OCI-LY3 (cell line): ENCODE data around the gene SETD7.
A peak's percentile ranks its signal among the peaks of the same experiment; 100 is the strongest.

Source experiments
- H2AFZ ChIP-seq: fragments of 200-600, 300-600 bp; shearing (Covaris generic); 2 replicates; pipeline ENCODE4 v1.6.0; 2014; ENCODE audit warnings: antibody characterized with exemption, low read depth, low read length
- H3K27ac ChIP-seq: fragments of 200-600, 300-600 bp; sonication (generic); 2 replicates; pipeline ENCODE4 v1.5.1; 2014; ENCODE audit warnings: mild to moderate bottlenecking, low read length, moderate library complexity, mixed read lengths
- H3K27me3 ChIP-seq: fragments of 200-600, 300-600 bp; sonication (generic); 2 replicates; pipeline ENCODE4 v1.6.1; 2014; ENCODE audit warnings: low read depth, low read length, mixed read lengths
- H3K36me3 ChIP-seq: fragments of 200-600, 300-600 bp; sonication (generic); replicated peaks from 2 replicates; pipeline ENCODE3; 2014; ENCODE audit warnings: low read depth, low read length, mixed read lengths
- H3K4me1 ChIP-seq: fragments of 300-600, 200-600 bp; sonication (generic); 2 replicates; pipeline ENCODE4 v1.6.1; 2014; ENCODE audit warnings: low read length, mixed read lengths
- H3K4me2 ChIP-seq: fragments of 200-600, 300-600 bp; sonication (generic); 2 replicates; pipeline ENCODE4 v1.6.1; 2014; ENCODE audit warnings: low read length, mixed read lengths
- H3K4me3 ChIP-seq: fragments of 300-600, 200-600 bp; sonication (generic); 2 replicates; pipeline ENCODE4 v1.5.1; 2014; ENCODE audit warnings: antibody characterized with exemption, mild to moderate bottlenecking, low read length, moderate library complexity
- H3K79me2 ChIP-seq: fragments of 300-600, 200-600 bp; shearing (Covaris generic); 2 replicates; pipeline ENCODE4 v1.6.1; 2014; ENCODE audit warnings: mild to moderate bottlenecking, low read length, mixed read lengths
- H3K9ac ChIP-seq: fragments of 300-600, 200-600 bp; shearing (Covaris generic); 2 replicates; pipeline ENCODE4 v1.6.0; 2014; ENCODE audit warnings: mild to moderate bottlenecking, low read length, moderate library complexity
- H3K9me3 ChIP-seq: fragments of 200-600, 300-600 bp; shearing (Covaris generic); 2 replicates; pipeline ENCODE4 v1.6.1; 2014; ENCODE audit warnings: low read length, mixed read lengths; ENCODE audit not compliant: insufficient read depth
- H4K20me1 ChIP-seq: fragments of 200-600, 300-600 bp; sonication (generic); 2 replicates; pipeline ENCODE4 v1.6.1; 2016; ENCODE audit warnings: low read length, mixed read lengths; ENCODE audit not compliant: insufficient read depth
- CTCF ChIP-seq: fragments of 200-600, 300-600 bp; sonication (generic); IDR thresholded peaks from 2 replicates; pipeline ENCODE4 v1.5.1; 2014; ENCODE audit warnings: antibody characterized with exemption, low read length, low read depth
- EZH2phosphoT487 ChIP-seq: fragments of 200-600 bp; shearing (Covaris generic); IDR thresholded peaks from 2 replicates; pipeline ENCODE4 v1.6.1; 2018; ENCODE audit warnings: antibody characterized with exemption, mixed run types, low read depth

SETD7 gene

GRCh38 chr4:139472852-139473251, 83.2 kb downstream of the SETD7 start:
- Histone ChIP-seq H3K4me2 (no peak overlapping the region), H4K20me1 (no peaks in the 10 kb centered on the region), H3K27ac (no peak overlapping the region), H3K27me3 (no peaks in the 10 kb centered on the region), H3K79me2 (no peaks in the 10 kb centered on the region), H3K4me1 (peaks cover 18% of the 10 kb centered on the region), H3K9me3 (0 out of 2 replicates have a peak, but pooled peaks cover 7% of the 10 kb centered on the region), H3K36me3 (peaks cover 18% of the 10 kb centered on the region), H3K9ac (no peak overlapping the region), H2AFZ (no peak overlapping the region), H3K4me3 (no peak overlapping the region)
- TF ChIP-seq EZH2phosphoT487 (no peak), CTCF (no peak)

DNA sequence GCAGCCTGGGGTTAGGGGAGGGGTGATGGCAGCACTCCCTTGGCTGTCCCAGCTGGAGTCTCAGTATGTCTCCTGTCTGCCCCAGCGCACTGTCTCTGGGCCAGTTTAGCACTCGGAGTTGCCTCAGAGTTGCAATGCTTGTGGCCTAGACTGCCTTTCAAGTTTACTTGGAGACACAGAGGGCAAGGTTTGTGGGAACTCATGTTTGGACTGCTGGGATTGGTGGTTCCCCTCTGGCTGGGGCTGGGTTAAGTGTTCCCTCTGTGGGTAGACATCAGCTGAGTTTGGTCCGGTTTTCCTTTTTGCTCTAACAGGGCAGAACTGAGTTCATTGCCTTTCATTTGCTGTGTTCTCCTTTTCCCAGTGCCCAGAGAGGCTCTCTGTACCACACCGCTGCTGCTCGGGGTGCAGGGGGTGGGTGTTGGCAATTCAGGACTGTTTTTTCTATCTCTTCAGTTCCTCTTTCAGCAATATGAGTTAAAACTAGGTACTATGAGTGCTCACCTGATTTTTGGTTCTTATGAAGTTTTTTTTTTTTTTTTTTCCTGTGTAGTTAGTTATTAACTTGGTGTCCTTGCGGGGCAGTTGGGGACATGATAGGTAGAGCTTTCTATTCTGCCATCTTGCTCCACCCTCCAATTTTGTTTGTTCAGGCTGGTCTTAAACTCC, 84.9 kb downstream of the SETD7 start:
- Histone ChIP-seq H3K27me3 (no peaks in the 10 kb centered on the region), H2AFZ (no peak overlapping the region; the same call in 1 of the 2 replicates), H3K4me1 (peaks cover 18% of the 10 kb centered on the region), H4K20me1 (no peaks in the 10 kb centered on the region), H3K36me3 (peaks cover 18% of the 10 kb centered on the region), H3K4me3 (peak overlapping the region; percentile 6; the same call in 1 of the 2 replicates), H3K9ac (peak overlapping the region; percentile 11; the same call in 1 of the 2 replicates), H3K79me2 (no peaks in the 10 kb centered on the region), H3K9me3 (0 out of 2 replicates have a peak, but pooled peaks cover 7% of the 10 kb centered on the region), H3K4me2 (peak overlapping the region; percentile 47), H3K27ac (peak overlapping the region; percentile 69)
- no peak for TF ChIP-seq EZH2phosphoT487
- TF ChIP-seq CTCF = no peak

DNA sequence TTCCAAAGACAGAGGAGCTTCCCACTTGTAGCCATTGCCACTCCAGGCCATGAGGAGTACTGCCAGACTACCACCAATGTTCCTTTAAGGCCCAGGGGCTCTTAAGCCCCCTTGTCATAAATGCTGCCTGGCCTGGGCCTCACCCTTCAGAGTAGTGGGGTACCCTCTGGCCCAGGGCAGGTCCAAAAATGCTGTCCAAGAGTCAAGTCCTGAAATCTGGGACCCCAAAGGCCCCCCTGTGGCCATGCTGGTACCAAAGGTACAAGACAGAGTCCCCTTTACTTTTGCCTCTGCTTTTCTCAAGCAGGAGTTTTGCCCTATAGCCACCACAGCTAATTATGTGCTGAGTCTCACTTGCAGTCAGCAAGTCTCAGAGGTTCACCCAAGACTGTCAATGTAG, 85.7 kb downstream of the SETD7 start:
- Histone ChIP-seq H3K27ac (peak overlapping the region; percentile 69; the same call in 1 of the 2 replicates), H3K36me3 (peaks cover 18% of the 10 kb centered on the region), H3K9ac (no peak overlapping the region), H3K27me3 (no peaks in the 10 kb centered on the region), H4K20me1 (no peaks in the 10 kb centered on the region), H3K9me3 (0 out of 2 replicates have a peak, but pooled peaks cover 7% of the 10 kb centered on the region), H2AFZ (no peak overlapping the region), H3K4me2 (no peak overlapping the region), H3K4me1 (peaks cover 18% of the 10 kb centered on the region), H3K4me3 (no peak overlapping the region), H3K79me2 (0 out of 2 replicates have a peak, but pooled peaks cover 3% of the 10 kb centered on the region)
- TF ChIP-seq EZH2phosphoT487 (no peak), CTCF (no peak)

DNA sequence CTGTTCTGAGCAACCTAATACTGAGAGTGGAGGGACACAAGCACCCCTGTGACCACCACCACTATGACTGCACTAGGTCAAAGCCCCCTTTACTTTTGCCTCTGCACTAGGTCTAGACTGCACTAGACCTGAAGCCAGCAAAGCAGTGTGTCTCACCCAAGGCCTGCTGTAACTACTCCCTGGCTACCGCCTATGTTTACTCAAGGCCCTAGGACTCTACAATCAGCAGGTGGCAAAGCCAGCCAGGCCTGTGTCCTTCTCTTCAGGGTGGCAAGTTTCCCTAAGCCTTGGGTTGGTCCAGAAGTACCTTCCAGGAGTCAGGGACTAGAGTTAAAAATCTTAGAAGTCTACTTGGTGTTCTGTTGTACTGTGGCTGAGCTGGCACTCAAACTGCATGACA, 86.2 kb downstream of the SETD7 start:
- Histone ChIP-seq H3K79me2 (0 out of 2 replicates have a peak, but pooled peaks cover 3% of the 10 kb centered on the region), H3K27ac (no peak overlapping the region)
- TF ChIP-seq EZH2phosphoT487 (no peak), CTCF (no peak)

More for the DNA sequence above, 86.2 kb downstream of the SETD7 start:
- Histone ChIP-seq H3K4me1 (peaks cover 18% of the 10 kb centered on the region), H3K4me3 (no peak overlapping the region), H3K9me3 (0 out of 2 replicates have a peak, but pooled peaks cover 7% of the 10 kb centered on the region), H3K36me3 (peaks cover 18% of the 10 kb centered on the region), H3K27me3 (no peaks in the 10 kb centered on the region), H3K4me2 (no peak overlapping the region), H4K20me1 (no peaks in the 10 kb centered on the region), H2AFZ (no peak overlapping the region), H3K9ac (no peak overlapping the region)
